ENCODE results near the gene FOS.

DNA sequence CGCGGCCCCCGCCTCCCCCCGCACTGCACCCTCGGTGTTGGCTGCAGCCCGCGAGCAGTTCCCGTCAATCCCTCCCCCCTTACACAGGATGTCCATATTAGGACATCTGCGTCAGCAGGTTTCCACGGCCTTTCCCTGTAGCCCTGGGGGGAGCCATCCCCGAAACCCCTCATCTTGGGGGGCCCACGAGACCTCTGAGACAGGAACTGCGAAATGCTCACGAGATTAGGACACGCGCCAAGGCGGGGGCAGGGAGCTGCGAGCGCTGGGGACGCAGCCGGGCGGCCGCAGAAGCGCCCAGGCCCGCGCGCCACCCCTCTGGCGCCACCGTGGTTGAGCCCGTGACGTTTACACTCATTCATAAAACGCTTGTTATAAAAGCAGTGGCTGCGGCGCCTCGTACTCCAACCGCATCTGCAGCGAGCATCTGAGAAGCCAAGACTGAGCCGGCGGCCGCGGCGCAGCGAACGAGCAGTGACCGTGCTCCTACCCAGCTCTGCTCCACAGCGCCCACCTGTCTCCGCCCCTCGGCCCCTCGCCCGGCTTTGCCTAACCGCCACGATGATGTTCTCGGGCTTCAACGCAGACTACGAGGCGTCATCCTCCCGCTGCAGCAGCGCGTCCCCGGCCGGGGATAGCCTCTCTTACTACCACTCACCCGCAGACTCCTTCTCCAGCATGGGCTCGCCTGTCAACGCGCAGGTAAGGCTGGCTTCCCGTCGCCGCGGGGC, at the start of gene FOS:
- TF ChIP-seq SP1 (IDR thresholded peaks at IDR 0.05) = no peak
- TF ChIP-seq HDGF (IDR thresholded peaks at IDR 0.05; ENCODE audit: borderline replicate concordance) = no peak
- TF ChIP-seq FOXM1 (IDR thresholded peaks at IDR 0.05; ENCODE audit: borderline replicate concordance) = peak; percentile 98
- peak; percentile 51; the same call in 1 of the 2 replicates for TF ChIP-seq TARDBP (IDR thresholded peaks at IDR 0.05)
